NCI-H510A (cell line): ENCODE results near the gene HLTF.

ENCODE experiments used
- DNase-seq: peaks from one replicate; lab custom pipeline; 2025; lab: John Stamatoyannopoulos, UW

Gene HLTF

DNA sequence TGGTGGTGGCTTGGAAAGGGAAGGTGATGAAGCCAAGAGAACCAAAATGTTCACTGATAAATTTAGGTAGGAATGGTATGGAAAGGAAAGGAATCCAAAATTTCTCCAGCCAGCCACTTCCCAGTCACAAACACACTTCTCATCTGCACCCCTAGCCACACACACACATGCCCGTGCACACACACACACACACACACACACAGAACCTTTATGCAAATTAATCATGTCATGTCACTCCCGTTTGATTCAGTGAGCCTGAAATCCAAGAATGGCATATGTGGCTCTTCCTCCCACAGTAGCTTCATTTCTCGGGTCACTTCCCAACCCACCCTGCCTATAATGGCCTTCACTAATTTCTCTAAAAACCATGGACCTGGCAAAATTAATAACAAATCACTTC is 3.1 kb upstream of the HLTF start:
- no peak for DNase-seq

DNA sequence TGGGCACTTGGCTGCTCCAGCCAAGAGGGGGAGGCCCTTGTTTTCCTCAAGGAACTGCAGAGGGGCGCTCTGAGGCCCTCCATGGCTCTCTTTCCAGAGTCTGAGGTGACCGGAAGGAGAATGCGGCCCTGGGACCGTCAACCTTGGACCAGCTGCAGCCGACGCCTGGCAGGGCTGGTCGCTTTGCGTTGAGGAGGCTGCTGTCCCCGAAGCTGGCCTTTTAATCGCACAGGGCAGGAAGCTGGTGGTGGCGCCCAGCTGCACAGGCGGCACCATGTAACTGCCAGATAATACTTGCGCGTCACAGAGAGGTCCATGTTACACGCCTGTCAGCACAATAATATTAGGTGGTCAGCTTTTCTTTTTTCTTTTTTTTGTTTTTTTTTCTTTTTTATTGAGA is 875 bp upstream of the HLTF start:
- no peak for DNase-seq

DNA sequence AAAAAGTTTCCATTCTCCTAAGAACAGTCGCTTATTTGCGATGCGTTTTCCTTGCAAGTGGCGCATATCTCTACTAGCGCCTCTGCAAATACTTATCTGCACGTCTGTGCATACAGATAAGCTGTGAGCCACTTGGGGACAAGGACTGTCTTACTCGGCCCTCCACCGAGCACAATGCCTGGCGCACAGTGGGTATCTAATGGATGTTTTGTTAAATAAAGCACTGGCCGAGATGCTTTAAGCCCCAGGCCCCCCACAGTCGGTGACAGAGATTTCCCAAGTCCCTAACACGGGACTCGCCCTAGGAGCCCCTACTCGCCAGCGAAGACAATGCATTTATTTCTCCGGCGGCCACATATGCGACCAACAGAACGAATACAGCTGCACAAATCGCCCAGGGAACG is 503 bp downstream of the HLTF start:
- DNase-seq = peak; percentile 3

DNA sequence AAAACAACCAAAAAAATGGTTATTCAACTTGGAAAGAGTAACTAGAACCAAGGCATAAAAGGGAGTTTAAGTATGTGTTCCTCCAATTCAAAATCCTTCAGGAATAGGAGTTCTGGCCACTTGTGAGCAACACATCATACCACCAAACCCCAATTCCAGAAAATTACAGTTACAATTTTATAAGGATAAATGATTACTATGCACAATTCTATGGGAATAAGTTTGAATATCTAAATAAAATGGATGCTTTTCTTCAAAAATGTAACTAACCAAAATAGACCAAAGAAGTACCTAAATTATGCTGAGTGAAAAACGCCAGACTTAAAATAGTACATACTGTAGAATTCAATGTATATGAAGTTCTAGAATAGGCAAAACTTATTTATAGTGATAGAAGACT is 4.6 kb downstream of the HLTF start:
- DNase-seq = no peak

DNA sequence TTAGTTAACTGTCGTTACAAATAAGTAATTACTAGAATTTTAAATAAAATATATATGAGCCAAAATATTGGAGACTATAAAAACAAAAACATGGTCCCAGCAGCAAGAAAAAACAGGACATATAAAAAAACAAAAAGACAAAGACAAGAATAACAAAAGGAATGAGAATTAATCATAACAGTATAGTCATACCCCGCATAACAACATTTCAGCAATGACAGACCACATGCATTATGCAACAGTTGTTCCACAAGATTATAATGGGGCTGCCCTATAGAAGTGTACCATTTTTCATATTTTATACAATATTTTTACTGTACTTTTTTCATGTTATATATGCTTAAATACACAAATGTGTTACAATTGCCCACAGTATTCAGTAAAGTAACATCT is 5.6 kb downstream of the HLTF start:
- no peak for DNase-seq

DNA sequence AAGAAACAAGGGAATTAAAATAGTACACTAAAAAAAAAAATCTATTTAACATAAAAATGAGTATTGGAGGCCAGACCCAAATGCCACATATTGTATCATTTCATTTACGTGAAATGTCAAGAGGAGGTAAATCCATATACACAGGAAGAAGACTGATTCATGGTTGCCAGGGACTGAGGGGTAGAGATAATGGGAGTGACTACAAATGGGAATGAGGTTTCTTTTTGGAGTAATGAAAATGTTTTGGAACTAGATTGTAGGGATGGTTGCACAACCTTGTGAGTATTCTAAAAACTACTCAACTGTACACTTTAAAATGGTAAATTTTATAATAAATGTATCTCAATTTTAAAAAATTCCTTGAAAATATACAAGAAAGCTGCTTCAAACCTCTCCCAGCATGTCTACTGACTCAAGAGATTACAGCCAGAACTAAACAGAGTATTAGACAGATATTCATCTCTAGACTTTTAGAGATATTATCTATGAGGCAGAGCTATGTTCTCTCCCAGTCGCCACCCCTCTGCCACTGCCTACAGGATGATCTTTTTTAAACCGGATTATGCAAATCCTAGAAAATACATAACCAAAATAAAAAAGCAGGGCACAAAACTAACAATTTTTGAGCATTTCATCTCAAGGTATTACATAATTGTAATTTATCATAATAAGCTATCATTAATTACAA is 6.2 kb downstream of the HLTF start:
- DNase-seq = no peak

DNA sequence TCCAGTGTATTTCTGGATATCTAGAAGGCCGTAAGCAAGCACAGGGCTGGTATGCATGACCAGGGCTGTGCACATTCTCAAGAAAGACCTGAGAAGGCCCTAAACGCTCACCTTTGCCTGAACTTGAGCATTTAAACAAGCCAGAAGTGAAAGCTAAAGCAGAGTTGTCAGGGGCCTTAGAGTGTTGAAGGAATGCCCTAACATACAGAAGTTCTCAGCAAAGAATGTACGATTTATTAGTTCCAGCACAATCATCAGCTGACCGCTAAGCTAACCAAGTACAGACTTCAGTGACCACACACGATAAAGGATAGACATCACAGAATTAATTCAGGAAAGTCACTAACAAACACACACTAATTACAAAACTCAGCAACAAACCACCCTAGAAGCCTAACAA is 8.7 kb downstream of the HLTF start:
- no peak for DNase-seq

DNA sequence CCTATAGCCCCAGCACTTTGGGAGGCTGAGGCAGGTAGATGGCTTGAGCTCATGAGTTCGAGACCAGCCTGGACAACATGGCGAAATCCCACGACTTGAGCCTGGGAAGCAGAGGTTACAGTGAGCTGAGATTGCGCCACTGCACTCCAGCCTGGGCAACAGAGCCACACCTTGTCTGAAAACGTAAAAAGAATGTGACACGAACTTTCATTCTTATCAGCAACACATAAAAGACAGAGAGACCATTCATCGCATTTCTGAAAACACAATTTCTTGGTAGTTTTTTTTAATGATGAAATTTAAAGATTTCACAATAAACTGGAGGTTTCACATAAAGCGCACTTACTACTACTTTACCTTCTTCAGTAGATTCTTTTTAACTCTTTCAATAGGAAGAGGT is 18.4 kb downstream of the HLTF start:
- DNase-seq = no peak

DNA sequence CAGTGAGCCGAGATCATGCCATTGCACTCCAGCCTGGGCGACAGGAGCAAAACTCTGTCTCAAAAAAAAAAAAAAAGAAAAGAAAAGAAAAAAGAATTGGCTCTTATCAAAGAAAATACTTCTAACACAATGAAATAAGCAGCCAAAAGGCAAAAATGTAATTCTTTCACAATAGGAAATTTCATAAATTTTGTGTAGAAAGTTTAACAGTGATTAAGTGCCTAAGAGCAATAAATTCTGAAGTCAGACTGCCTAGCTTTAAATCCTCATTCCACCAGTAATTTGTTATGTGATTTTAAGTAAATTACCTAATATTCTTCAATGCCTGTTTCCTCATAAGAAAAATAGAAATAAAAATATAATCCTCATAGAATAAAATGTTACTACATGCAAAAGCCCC is 24.6 kb downstream of the HLTF start:
- no peak for DNase-seq

DNA sequence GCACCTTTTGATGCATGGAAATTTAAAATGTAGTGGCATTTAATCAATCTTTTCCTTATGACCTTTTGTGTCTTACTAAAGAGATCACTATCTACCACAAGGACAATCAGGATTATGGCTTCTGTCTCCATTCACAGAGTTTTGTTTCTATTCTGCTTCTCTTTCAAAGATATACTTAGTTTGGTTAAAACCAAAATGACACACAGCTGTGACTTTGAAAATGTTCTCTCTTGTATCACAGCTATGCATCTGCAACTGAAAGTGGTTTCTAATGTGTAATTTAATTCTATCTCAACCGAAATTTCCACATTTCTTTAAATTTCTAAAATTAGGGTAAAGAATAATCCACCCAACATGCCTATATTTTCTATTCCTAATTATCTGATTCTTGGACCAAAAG is 27.7 kb downstream of the HLTF start:
- DNase-seq = no peak

DNA sequence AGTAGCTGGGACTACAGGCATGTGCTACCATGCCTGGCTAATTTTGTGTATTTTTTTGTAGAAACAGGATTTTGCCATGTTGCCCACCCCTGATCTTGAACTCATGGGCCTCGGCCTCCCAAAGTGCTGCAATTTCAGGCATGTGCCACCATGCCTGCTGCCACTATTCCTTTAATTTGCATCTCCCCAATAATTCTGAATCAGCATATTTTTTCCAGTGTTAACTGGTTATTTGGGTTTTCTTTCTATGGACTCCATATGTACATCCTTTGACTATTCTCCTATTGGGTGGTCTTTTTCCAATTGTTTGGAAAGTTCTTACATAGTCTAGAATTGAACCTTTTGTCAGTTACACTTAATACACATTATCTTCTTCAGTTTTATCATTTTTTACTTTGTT is 28.1 kb downstream of the HLTF start:
- no peak for DNase-seq

DNA sequence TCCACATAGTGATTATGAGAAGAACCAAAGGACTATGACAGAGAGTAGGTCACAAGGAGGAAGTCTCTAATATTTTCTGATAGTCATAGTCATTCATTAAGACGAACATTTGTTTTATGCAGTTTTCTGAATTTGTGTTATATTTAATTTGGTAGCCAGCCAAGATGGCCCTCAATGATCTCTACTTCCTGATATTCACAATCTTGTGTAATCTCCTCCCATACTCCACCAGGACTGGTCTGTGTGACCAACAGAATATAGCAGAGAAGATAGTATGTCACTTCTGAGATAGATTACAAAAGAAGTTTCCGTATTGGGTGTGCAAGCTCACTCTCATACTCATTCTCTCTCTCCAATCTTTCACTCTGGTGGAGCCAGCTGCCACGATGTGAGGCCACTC is 30.8 kb downstream of the HLTF start:
- no peak for DNase-seq

DNA sequence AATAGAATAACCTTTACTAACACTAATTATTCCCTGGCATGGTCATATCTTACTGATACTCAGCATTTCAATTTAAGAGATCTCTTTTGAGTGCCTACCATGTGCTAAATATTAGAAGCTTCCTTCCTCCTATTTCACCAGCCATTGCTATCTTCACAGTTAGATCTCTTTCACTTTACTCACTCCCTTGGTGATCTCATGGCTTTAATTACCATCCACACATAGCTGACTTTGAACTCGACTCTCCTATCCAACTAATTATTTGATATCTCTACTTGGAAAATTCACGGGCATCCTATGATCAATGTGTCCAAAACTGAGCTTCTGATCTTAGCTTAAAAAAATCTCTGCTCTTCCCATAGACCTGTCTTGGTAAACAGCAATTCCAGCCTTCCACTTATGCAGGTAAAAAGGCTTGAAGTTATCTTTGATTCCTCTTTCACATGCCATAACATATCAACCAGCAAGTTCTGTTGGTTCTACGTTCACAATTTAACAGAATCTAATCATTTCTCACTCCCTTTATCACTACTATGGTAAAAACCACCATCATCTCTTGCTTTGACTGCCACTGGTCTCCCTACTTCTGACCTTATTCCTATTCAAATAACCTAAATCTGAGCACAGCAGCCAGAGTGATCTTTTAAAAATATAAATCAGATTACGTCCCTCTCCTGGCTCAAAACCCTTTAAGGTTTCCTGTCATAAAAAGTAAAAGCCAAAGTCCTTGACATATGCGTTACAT is 41.8 kb downstream of the HLTF start:
- no peak for DNase-seq

DNA sequence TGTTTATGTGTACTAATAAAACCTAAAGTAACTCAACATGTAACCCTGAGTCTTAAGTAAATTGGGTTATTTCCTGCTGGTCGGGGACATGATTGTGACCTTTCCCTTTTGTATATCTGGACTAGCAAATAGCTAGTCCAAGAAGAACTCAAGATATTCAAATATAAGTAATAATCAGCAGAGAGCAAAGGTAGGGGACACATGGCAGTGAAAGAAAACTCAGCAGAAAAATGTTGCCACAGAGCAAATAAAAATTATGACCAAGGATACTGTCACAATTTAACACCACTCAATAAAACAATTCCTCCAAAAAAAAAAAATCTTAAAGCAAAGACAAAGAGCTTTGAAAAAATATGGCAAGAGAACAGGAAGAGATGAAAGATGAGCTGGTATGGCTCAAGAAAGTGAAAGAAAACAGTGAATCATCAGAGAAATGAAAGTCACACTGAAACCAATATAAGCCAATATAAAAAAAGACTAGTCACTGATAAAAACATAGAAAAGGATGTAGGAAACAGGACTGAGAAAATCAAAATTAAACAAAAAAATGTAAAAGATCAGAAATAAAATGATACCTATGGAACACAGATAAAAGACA is 43.4 kb downstream of the HLTF start:
- DNase-seq = no peak

DNA sequence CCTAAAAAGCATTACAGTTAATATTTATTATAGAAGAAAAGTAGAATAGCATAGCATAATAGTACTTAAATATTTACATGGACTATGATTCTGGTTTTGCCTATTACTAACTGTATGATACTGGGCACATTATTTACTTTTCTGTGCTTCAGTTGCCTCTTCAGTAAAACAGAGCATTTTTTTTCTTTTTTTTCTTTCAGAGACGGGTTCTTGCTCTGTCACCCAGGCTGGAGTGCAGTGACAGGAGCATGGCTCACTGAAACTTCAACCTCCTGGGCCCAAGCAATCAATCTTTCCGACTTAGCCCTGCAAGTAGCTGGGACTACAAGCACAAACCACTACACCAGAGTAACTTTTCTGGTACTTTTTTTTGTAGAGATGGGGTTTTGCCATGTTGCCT is 48.0 kb downstream of the HLTF start:
- no peak for DNase-seq

DNA sequence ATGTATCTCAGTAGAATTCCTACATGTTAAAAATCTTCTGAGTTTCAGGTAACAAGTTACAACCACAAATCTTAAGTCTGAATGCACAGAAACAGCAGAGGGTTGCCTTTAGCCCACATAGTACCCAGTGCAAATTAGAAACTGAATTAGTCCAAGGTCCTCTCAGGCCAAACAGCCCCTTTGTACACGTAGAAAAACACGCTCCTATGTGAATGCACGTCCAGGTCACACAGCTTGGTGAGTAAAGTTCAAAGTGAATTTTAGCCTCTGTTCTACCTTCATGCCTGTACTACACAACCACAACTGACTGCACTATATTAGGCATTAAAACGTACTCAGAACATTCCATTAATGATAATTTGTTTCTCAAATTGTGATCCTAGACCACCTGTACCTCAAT is 48.6 kb downstream of the HLTF start:
- DNase-seq = no peak

DNA sequence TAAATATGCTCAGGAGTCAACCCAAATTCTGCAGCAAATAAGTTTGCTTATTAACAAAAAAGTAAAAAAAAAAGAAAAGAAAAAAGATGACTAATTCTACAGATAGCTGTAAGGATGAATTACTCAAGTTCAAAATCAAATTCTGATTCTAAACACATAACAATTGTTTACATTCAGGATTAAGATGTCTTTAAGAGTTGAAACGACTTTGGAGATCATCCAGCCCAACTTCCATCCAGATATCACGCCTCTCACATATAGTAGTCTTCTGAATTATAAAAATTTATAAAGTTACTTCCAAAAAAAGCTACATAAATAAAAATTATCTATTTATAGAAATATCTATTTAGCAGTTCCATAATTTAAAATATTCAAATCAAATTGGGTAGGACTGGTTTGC is 55.2 kb downstream of the HLTF start:
- DNase-seq = no peak

DNA sequence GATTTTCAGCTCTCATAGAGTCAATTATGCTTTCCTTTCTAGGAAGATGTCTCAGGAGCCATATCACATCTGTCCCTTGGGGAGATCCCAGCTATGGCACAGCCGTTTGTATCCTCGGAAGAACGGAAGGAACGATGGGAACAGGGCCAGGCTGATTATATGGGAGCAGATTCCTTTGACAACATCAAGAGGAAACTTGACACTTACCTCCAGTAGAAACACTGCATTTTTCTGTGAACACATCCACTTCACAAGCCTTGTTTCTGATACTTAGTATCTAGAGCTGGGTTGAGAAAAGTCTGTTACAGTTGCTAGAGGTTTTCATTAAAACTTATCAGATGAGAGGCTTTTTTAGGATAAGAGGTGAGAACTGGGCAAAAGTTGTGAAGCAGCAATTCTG is 59.6 kb downstream of the HLTF start:
- no peak for DNase-seq

DNA sequence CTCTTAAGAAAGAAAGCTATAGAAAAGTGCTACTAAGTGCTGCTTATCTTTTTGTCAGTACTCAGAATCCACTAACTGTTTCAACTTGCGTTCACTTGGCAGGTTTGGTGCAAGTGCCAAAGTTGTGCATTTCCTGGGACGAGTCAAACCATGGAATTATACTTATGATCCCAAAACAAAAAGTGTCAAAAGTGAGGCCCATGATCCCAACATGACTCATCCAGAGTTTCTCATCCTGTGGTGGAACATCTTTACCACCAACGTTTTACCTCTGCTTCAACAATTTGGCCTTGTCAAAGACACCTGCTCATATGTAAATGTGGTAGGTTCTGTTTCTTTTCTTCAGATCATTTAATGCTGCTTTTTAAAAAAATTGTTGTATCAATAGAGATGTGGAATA is 62.4 kb downstream of the HLTF start:
- DNase-seq = no peak

DNA sequence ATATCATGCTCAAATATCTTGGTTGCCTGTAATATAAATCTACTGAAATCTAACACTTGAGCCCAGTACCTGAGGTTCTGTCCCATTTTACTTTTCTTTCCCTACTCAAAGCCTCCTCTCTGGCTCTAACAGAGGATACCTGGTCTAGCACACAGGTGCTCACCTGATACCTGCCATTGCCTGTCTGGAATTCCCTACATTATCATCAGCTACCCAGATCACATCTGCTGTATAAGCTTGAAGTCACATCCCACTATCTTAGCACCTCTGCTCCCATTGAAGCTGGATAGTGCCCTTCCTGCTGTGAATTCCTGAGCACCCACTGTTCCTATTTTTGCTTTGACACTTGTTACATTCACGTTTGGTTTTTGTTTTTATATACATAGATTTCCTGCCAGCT is 64.5 kb downstream of the HLTF start:
- DNase-seq = no peak

DNA sequence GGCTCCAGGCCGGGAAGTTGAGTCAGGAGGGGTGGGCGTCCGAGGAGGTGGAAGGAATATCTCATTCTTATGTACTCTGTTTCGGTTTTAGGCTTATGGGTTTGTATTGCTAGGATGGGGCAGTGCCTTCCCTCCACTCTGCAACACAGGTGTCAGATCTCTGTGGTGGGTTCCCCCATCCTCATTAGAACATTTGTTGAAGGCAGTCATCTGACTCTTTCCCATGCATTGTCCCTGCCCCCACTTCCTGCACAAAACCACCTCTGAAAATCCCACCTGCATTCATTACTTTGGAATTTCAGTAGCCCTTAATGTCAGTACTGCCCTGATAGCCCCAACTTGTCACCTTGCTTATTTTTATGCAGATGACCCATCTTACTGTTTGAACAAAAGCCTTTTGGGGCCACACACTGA is 65.5 kb downstream of the HLTF start:
- no peak for DNase-seq

DNA sequence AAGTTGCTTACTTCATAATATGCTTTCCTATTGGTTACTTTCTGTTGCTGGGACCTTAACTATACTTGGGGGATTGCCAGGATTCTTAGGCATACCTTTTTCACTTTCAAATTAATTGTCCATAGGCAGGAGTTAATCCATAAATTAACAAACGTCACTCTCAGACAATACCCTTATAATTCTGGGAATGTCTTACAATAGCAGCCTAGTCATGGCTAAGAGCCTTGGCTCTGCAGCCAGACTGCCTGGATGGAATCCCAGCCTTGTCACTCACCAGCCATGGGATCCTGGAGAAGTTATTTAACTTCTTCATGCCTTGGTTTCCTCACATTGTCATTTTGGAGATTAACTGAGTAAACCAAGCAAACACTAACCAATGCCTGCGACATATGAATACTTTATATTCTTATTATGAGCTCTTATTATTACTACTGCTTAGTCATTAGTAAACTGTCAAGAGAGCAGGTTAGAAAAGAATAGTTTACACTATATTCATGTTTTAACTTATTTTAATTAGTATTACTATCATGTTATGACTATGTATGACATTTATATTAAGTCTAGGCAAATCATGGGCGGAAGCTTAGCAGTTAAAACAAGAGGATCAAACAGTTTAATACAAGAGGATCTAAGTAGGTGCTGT is 66.0 kb downstream of the HLTF start:
- no peak for DNase-seq

DNA sequence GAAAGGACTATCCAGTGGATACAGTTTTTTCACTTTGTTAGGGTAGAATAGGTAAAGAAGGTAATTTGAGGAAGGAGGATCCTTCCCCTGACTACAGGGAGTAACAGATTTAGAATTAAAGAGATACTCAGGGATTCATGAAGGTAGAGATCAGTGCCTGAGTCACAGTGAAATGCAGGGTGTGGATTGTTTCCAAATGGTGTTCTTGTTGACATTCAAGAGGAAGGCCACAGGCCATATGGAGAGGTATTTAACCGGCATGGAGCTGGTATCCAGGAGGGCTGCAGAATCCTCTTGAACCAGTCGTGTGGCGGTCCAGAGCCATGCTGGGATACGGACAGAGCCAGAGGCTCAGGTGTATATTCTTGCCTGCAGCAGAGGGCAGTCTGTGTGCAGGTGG is 66.8 kb downstream of the HLTF start:
- no peak for DNase-seq
